Activated T-cell treated with anti-CD3 and anti-CD28 coated beads for 1 hour (primary cell): Measurements from ENCODE around the gene ETS1.

Experiments used
- DNase-seq: peaks from one replicate; pipeline ENCODE4 v3.0.0-alpha.2; 2020; ENCODE audit warnings: low read depth

The ETS1 gene

GRCh38 chr11:128593281-128593680, 5.9 kb upstream of the ETS1 start:
- DNase-seq = no peak

GRCh38 chr11:128592454-128592853, 5.1 kb upstream of the ETS1 start:
- DNase-seq = no peak

- DNase-seq = no peak
Observed at GRCh38 chr11:128590587-128590986, 3.2 kb upstream of the ETS1 start.

- no peak for DNase-seq
Observed at GRCh38 chr11:128589998-128590397, 2.6 kb upstream of the ETS1 start.

DNA sequence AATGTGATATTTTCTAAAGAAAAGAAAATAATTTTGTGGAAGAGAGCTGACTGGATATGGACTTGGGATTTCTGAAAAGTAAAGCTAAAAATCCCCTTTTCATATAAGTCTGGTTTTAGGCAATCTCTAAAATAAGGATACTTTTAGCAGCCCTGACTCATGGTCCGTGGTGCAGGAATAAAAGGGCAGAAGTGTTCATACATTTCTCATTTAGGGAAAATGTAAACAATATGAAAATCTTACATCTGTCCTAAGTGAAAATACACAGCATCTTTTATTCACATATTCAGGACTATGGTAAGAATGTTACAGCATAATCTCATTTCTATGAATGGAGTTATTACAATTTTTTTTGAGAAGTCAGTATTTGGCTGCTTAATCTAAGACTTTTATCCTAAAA, 735 bp upstream of the ETS1 start:
- no peak for DNase-seq

- DNase-seq = no peak
Observed at GRCh38 chr11:128586689-128587088, 669 bp downstream of the ETS1 start.

DNA sequence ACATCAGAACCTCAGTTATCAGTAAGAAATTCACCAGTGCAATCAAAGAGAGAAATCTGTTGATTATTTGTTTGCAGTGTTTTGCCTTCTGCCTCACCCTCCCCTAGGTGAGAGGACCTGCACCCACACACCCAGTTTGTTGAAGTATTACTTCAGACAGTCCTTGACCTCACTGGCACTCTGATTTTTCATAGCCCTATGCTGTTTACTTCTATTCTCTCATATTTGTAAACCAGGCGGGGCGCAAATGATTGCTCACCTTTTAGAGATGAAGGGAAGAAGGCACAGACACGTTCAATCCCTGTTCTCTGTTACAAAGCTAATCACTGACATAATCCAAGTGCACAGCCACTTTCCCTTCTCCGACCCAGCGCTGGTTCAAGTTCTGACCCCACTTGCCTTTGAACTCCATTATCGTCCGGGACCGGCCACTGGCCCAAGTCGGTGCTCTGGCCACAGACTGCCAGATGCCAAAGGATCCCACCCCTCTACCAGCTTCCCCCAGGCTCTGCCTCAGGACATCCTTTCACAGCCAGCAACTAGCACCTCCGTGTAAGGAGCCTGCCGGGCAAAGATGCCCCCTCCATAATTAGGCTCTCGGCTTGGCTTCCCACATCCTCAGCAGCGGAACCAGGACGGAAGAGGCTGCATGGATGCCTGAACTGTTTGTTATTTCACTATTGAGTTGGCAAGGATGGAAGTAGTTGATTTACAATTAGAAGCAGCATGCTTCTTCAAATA, 1.7 kb downstream of the ETS1 start:
- no peak for DNase-seq

GRCh38 chr11:128584253-128584652, 3.1 kb downstream of the ETS1 start:
- DNase-seq = no peak

DNA sequence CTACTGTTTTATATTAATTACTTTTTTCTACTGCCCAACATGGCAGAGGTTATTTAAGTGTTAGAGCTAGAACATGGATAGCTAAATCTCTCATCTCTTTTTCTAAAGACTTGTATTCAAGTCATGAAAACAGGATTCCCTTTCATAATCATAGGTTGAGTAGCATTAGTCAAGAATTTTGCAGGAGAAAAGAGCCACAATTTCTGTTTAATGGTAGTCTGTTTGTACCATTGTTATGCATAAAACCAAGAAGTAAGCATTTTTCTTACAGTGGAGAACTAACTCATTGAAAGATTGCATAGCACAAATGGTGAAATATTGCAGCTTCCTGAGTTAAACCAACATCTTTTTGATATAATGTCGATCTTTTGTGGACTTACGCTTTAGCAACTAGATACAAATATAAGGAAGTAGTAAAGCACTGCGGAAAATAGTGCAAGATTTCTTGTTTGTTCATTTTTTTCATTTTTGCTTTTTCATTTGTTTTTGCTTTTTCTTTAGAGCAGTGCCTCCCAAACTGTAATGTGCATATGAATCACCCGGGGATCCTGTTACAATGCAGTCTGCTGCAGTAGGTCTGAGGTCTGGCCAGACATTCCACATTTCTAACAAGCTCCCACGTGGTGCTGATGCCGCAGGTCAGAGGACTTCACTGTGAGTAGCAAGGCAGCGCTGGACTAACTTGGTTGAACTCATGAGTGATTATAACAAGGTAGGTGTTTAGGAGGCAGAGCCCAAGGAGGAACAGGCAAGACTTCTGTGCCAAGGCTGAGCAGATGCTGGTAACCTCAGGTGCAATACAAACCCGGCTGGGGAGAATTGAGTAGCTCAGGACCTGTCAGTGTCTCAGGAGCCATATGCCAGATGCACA, 4.6 kb downstream of the ETS1 start:
- no peak for DNase-seq

- DNase-seq = no peak
Observed at GRCh38 chr11:128581561-128582272, 5.6 kb downstream of the ETS1 start.

DNA sequence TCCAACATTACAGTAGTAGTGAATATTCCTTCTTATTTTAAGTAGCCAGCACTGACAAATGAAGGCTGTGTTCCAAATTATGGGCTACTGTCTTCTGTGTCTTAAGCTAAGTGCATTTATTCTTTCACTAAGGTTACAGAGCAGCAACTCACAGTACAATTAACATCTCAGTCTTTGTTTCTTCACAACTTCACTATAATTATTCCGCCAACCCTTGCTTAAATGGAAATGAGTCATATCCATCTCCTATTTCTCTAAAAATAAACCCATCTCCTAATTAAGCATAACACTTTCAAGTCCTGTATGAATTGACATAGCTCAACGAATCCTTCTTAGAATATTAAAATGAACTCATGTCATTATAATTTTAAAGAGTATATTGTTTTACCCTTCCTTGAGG, 6.7 kb downstream of the ETS1 start:
- DNase-seq = no peak

DNA sequence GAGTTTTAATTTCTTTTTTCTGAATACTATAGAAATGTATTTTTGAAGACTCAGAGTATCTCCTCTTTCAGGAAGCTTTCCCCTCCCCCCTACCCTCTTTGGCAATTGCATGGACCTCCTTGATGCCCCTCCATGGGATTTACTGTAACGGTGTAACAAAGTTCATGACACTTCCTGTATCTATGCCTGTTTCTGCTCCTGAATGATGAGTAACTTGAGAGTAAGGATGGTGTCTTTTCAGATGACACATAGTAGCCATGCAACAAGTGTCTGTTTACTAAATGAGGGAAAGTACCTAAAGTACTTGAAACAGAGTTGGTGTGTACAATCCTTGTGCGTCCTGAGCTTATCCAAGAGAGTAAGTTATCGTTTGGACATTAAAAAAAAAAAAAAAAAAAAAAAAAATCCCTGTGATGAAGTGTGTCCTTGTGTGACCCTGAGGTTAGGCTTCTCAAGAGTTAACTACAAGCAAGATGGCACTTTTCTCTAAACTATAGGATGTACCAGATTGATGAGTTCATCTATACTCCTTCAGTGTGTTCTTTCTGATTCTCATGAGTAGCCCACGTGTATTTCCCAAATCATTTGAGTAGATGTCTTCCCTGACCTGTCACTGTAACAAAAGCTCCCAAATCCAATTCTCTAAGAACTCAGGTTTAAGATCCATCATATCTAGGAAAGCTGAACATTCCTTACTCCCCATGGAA, 7.4 kb downstream of the ETS1 start:
- no peak for DNase-seq

GRCh38 chr11:128576555-128576954, 10.8 kb downstream of the ETS1 start:
- no peak for DNase-seq

- DNase-seq = no peak
Observed at GRCh38 chr11:128575961-128576350, 11.4 kb downstream of the ETS1 start.

DNA sequence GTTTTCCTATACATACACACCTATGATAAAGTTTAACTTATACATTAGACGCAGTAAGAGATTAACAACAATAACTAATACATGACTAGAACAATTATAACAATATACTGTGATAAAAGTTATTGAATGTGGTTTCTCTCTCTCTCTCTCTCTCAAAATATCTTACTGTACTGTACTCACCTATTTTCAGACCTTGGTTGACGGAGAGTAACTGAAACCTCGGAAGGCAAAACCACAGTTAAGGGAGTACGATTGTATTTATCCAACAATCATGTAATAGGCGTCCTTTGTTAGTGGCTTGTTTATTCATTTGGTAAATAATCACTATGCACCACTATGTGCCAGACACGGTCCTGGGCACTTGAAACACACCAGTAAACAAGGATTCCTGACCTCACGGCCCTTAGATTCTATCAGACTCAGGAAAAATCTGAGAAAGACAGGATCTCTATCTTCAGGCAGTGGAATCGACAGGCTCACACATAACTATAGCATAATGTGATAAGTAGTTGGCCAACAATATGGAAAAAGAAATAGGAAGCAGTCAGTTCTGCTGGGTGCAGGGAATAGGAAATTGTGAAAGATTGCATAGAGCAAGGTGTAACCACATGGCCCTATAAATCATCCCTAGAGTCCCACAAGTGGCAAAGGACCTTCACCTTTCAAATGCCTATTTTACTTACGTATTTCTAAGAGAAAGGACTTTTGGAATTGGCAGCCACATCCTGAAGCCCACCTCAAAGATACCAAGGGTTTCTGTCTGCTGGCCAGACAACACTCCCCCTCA, 12.0 kb downstream of the ETS1 start:
- DNase-seq = no peak

DNA sequence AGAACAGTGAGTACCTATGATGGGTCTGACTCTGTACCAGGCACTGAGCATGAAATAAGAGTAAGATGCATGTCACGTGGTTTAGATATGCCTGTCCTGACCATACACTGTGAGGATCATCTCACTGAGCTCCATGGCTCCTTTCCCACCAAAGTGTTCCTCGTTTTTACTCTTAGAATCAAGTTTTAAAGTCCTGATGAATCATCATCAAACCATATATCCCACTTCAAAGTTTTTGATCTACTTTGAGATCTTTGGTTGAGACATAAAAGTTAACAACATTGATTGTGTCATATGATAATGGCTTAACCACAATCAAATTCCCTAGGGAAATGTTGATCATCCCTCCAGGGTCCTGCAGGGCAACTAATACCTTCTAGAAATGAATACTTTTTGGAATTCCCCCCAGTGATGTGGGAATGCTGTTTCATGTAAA, 12.8 kb downstream of the ETS1 start:
- no peak for DNase-seq

- DNase-seq = no peak
Observed at GRCh38 chr11:128573638-128574037, 13.7 kb downstream of the ETS1 start.

GRCh38 chr11:128572965-128573364, 14.4 kb downstream of the ETS1 start:
- DNase-seq = no peak

DNA sequence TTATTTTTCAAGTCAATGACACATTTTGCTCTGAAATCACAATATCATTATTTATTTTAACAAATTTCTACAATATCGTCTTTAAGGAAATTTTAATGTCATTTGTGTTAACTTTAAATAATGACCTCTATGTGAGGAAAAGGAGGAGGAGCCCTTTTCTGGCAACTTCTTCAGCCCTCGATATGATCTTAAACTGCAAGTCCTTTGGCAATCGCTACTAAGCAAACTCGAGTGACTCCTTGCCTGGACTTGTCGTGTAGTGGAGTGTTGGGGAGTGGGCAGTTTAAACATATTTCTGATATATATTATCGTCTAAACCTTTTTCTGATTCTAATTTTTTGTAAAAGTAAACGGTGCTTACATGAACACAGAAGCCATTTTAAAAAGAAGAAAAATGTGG, 16.7 kb downstream of the ETS1 start:
- no peak for DNase-seq

DNA sequence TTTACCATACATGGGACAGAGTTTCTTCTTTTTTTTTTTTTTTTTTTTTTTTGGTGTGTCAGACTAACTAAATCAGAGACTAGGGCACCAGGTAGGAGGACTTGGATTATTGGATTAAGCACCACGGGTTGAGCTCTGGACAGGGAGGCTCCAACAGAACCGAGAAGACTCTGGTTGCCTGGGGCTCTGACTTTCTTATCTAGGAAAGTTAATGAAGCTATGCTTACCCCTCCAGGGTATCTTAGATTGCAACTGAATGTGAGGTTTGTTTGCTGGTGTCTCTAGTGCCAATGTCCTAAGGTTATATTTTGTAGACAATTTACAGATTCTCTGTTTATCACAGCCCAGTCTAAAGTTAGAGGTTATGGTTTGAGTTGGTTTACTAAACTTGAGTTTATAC, 18.1 kb downstream of the ETS1 start:
- DNase-seq = no peak

DNA sequence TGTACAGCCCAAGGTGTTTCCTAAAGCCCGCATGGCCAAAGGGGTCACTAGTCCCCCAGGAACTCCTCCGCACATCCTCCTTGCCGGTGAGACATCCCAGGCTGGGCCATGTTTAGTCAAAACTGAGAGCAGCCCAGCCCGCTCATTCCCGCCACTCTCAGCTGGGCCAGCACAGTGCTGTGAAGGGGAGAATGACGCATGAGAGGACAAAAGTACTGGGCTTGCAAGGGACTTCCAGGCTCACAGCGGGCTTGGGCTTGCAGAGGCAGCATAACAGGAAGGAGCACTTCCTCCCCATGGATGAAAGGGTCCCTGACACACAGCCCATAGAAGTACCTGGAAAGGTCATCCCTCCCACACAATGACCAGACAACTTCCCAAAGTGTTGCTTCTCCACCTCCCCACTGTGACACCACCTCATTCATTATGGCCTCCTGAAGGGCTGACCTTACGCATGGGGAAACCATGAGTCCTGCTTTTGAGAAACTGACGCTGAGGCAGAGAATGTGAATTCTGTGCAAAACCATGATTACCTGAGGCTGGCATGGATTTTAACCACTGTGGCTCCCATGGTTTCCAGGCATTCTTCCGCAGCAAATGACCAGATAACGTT, 19.1 kb downstream of the ETS1 start:
- DNase-seq = no peak
